Hepatocyte (in vitro differentiated cells): ENCODE data around the gene CELSR3.

Experiments
- EZH2 ChIP-seq: fragments of 200-600 bp; sonication (generic); IDR thresholded peaks from 2 replicates; pipeline ENCODE4 v1.6.1; 2016; ENCODE audit warnings: antibody characterized with exemption, mild to moderate bottlenecking, borderline replicate concordance
- TF ChIP-seq, protein P1 (sequence below): fragments of 200-600 bp; sonication (generic); IDR thresholded peaks from 2 replicates; pipeline ENCODE4 v1.5.1; 2016; ENCODE audit warnings: antibody characterized with exemption, mild to moderate bottlenecking; ENCODE audit not compliant: poor library complexity

DNA sequence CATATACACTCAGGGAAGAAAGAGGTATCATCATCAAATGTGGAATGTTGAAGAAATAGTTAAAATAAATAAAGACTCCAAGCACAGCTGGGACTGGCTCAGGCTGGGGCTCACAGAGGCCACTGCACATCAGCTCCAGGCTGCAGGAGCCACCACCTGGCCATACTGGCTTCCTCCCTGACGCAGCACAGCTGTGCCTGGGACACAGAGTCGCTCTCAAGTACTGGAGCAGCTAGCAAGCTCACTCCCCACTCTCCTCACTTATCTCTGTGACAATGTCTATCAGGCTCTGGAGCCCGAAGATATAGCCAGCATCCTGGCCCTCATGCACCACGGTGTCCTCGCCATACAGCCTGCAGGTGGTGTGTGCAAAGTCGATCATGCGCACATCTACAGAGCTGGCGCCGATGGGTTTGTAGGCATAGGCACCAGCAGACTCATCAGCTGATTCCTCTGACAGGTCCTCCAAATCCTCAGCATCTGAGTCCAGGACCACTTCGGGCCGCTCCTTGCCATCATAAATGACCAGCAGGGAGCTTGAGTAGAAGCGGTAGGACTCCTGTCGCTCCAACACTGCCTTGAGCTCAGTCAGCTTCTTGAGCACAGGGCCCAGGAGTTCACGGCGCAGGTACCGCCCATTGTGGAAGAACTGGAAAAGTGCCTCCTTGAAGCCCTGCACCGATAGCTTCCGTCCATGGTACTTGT, 25.5 kb upstream of the CELSR3 start:
- TF ChIP-seq, protein P1, sequence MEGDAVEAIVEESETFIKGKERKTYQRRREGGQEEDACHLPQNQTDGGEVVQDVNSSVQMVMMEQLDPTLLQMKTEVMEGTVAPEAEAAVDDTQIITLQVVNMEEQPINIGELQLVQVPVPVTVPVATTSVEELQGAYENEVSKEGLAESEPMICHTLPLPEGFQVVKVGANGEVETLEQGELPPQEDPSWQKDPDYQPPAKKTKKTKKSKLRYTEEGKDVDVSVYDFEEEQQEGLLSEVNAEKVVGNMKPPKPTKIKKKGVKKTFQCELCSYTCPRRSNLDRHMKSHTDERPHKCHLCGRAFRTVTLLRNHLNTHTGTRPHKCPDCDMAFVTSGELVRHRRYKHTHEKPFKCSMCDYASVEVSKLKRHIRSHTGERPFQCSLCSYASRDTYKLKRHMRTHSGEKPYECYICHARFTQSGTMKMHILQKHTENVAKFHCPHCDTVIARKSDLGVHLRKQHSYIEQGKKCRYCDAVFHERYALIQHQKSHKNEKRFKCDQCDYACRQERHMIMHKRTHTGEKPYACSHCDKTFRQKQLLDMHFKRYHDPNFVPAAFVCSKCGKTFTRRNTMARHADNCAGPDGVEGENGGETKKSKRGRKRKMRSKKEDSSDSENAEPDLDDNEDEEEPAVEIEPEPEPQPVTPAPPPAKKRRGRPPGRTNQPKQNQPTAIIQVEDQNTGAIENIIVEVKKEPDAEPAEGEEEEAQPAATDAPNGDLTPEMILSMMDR: no peak
- TF ChIP-seq EZH2: no peak
